ENCODE measurements around the gene ADCK1. TPM values are rescaled to one million over a fixed set of nuclear protein-coding genes. Genes with fewer than 3 reads are reported as not detected.

The ADCK1 gene
- total and polyA plus RNA-seq, 2 experiments from 2014 or later: 4.7 to 6.6 TPM

GRCh38 chr14:77867476-77867875 lies 67.6 kb downstream of the ADCK1 start:
- Histone ChIP-seq H3F3A (ENCODE audit: insufficient read depth) (no peaks in the 10 kb centered on the region), H3K27me3 (replicated peaks; ENCODE audit: insufficient read depth) (no peaks in the 10 kb centered on the region), H3K36me3 (ENCODE audit: low read depth) (no peaks in the 10 kb centered on the region), H3K27ac (no peak overlapping the region), H3K4me3 (no peak overlapping the region), H3K9me3 (ENCODE audit: low read depth) (no peaks in the 10 kb centered on the region), H2AFZ (no peak overlapping the region), H3K4me1 (ENCODE audit: insufficient read depth) (no peaks in the 10 kb centered on the region), H4K20me1 (ENCODE audit: insufficient read depth) (no peaks in the 10 kb centered on the region; the same call in 1 of the 2 replicates), H3K9ac (no peak overlapping the region), H3K4me2 (ENCODE audit: unreplicated experiment) (no peak overlapping the region), H3K79me2 (ENCODE audit: insufficient read depth) (no peaks in the 10 kb centered on the region), H3K9me2 (ENCODE audit: insufficient read depth) (no peaks in the 10 kb centered on the region)
- in situ Hi-C loops (cut with MboI): loop anchor here (25.0 kb wide), 1 partner anchor 720 kb away; no protein-coding TSS in a partner anchor
- DNase-seq: no peak
- TF ChIP-seq EZH2phosphoT487 (IDR thresholded peaks at IDR 0.05; ENCODE audit: insufficient read depth, low read depth): no peak
- TF ChIP-seq EZH2 (IDR thresholded peaks at IDR 0.05; ENCODE audit: insufficient read depth, poor library complexity, severe bottlenecking): no peak
- WGBS, 2 experiments (ENCODE audit: low coverage in 1 of 2, low lambda C conversion rate in 2 of 2, missing lambda C conversion rate in 2 of 2): 63 to 69% methylated on average over 7 of the region's 7 CpGs

DNA sequence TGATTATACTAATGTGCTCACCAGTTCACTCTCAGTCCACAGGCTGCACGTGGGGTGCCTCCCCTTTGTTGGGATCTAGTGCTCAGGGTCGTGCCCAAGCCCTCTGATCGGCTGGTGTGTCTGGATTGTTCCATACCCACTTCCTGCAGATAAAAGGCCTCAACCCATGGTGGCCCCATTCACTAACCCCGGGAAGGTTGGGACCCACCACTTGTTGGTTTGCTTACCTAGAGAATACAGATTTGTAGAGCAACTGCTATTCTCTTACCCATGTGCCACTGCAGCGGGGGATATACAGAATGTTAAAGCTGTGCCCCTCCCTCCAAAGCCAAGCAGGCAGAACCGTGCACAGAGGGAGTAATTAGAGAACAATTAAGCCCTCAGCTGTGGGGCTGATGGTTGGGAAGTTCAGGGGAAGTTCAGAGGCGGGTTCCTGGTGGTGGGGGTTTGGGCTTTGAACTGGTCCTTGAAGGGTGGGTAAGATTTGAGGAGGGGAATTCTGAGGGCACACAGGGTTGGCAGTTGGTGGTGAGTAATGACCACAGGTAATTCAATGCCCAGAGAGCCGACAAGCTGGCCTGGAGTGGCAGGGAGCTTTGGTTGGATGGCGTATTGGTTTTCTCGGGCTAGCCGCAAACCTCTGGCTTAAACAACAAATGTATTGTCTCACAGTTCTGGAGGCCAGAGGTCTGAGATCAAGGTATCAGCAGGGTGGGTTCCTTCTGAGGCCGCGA lies 68.8 kb downstream of the ADCK1 start:
- H3K27ac ChIP-seq: no peak overlapping the region
- H3K36me3 ChIP-seq (ENCODE audit: low read depth): no peaks in the 10 kb centered on the region
- DNase-seq: no peak
- H3K9ac ChIP-seq: no peak overlapping the region
- no peaks in the 10 kb centered on the region for H3K79me2 ChIP-seq (ENCODE audit: insufficient read depth)
- no peaks in the 10 kb centered on the region for H3K9me3 ChIP-seq (ENCODE audit: low read depth)
- in situ Hi-C loops (cut with MboI): loop anchor here (25.0 kb wide), 1 partner anchor 719 kb away; no protein-coding TSS in a partner anchor
- no peak overlapping the region for H3K4me2 ChIP-seq (ENCODE audit: unreplicated experiment)
- H3K4me3 ChIP-seq: no peak overlapping the region
- no peaks in the 10 kb centered on the region for H3K27me3 ChIP-seq (replicated peaks; ENCODE audit: insufficient read depth)
- 76 to 80% methylated on average over 13 of the region's 13 CpGs for WGBS, 2 experiments (ENCODE audit: low coverage in 1 of 2, low lambda C conversion rate in 2 of 2, missing lambda C conversion rate in 2 of 2)
- TF ChIP-seq EZH2phosphoT487 (IDR thresholded peaks at IDR 0.05; ENCODE audit: insufficient read depth, low read depth): no peak
- TF ChIP-seq EZH2 (IDR thresholded peaks at IDR 0.05; ENCODE audit: insufficient read depth, poor library complexity, severe bottlenecking): no peak
- no peaks in the 10 kb centered on the region; the same call in 1 of the 2 replicates for H4K20me1 ChIP-seq (ENCODE audit: insufficient read depth)
- H3K9me2 ChIP-seq (ENCODE audit: insufficient read depth): no peaks in the 10 kb centered on the region
- H2AFZ ChIP-seq: no peak overlapping the region
- no peaks in the 10 kb centered on the region for H3K4me1 ChIP-seq (ENCODE audit: insufficient read depth)
- H3F3A ChIP-seq (ENCODE audit: insufficient read depth): no peaks in the 10 kb centered on the region

GRCh38 chr14:77869340-77869739 lies 69.4 kb downstream of the ADCK1 start:
- Histone ChIP-seq H2AFZ (no peak overlapping the region), H3K27ac (no peak overlapping the region), H3K36me3 (ENCODE audit: low read depth) (no peaks in the 10 kb centered on the region), H3K4me1 (ENCODE audit: insufficient read depth) (no peaks in the 10 kb centered on the region), H3K9ac (no peak overlapping the region), H3K27me3 (replicated peaks; ENCODE audit: insufficient read depth) (no peaks in the 10 kb centered on the region), H3K9me3 (ENCODE audit: low read depth) (no peaks in the 10 kb centered on the region), H3F3A (ENCODE audit: insufficient read depth) (no peaks in the 10 kb centered on the region), H3K4me3 (no peak overlapping the region), H4K20me1 (ENCODE audit: insufficient read depth) (no peaks in the 10 kb centered on the region; the same call in 1 of the 2 replicates), H3K9me2 (ENCODE audit: insufficient read depth) (no peaks in the 10 kb centered on the region), H3K79me2 (ENCODE audit: insufficient read depth) (no peaks in the 10 kb centered on the region), H3K4me2 (ENCODE audit: unreplicated experiment) (no peak overlapping the region)
- in situ Hi-C loops (cut with MboI): loop anchor here (25.0 kb wide), 1 partner anchor 718 kb away; no protein-coding TSS in a partner anchor
- TF ChIP-seq EZH2phosphoT487 (IDR thresholded peaks at IDR 0.05; ENCODE audit: insufficient read depth, low read depth) (no peak), EZH2 (IDR thresholded peaks at IDR 0.05; ENCODE audit: insufficient read depth, poor library complexity, severe bottlenecking) (no peak)
- no peak for DNase-seq

DNA sequence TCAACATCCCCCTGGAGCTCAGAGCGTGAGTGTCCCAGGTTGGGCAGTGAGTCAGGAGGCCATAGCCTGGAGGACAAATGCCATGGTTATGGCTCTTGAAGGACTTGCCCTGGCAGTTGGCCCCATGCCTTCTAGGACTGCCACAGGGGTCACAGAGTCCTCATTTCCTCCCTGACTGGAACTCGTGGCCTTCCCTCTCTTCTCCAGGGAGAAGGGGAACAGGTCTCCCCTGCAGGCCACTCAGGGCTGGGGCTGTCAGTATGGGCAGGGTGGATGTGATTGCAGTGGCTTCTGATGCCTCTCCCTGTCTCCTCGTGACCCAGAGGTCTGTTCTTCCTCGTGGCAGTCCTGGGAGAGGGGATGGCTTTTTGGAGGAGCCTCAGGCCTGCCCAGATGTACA lies 70.7 kb downstream of the ADCK1 start:
- H3K4me2 ChIP-seq (ENCODE audit: unreplicated experiment): no peak overlapping the region
- no peaks in the 10 kb centered on the region for H3K9me3 ChIP-seq (ENCODE audit: low read depth)
- WGBS, 2 experiments (ENCODE audit: low coverage in 1 of 2, low lambda C conversion rate in 2 of 2, missing lambda C conversion rate in 2 of 2): 69% methylated on average over 4 of the region's 4 CpGs
- no peak for TF ChIP-seq EZH2 (IDR thresholded peaks at IDR 0.05; ENCODE audit: insufficient read depth, poor library complexity, severe bottlenecking)
- no peak for TF ChIP-seq EZH2phosphoT487 (IDR thresholded peaks at IDR 0.05; ENCODE audit: insufficient read depth, low read depth)
- H3K79me2 ChIP-seq (ENCODE audit: insufficient read depth): no peaks in the 10 kb centered on the region
- no peaks in the 10 kb centered on the region for H3K36me3 ChIP-seq (ENCODE audit: low read depth)
- H3K4me1 ChIP-seq (ENCODE audit: insufficient read depth): no peaks in the 10 kb centered on the region
- no peak for DNase-seq
- no peak overlapping the region for H2AFZ ChIP-seq
- in situ Hi-C loops (cut with MboI): loop anchor here (25.0 kb wide), 1 partner anchor 717 kb away; no protein-coding TSS in a partner anchor
- H3K27ac ChIP-seq: no peak overlapping the region
- H4K20me1 ChIP-seq (ENCODE audit: insufficient read depth): no peaks in the 10 kb centered on the region
- no peaks in the 10 kb centered on the region for H3F3A ChIP-seq (ENCODE audit: insufficient read depth)
- no peak overlapping the region for H3K9ac ChIP-seq
- no peaks in the 10 kb centered on the region for H3K27me3 ChIP-seq (replicated peaks; ENCODE audit: insufficient read depth)
- H3K4me3 ChIP-seq: no peak overlapping the region
- no peaks in the 10 kb centered on the region for H3K9me2 ChIP-seq (ENCODE audit: insufficient read depth)

Measured in GM23248 (cell line).